BE2C (cell line): ENCODE results near the gene MECR.
A peak's percentile ranks its signal among the peaks of the same experiment; 100 is the strongest.

Experiments
- DNase-seq: peaks from one replicate; pipeline ENCODE4 v3.0.0-alpha.2; 2020
- H3K27me3 ChIP-seq: fragments of 250-450 bp; sonication (Bioruptor Pico); 2 replicates; pipeline ENCODE4 v1.5.1; 2020; ENCODE audit warnings: mild to moderate bottlenecking
- H3K36me3 ChIP-seq: fragments of 250-450 bp; sonication (Bioruptor Pico); 2 replicates; pipeline ENCODE4 v1.5.1; 2020; ENCODE audit warnings: mild to moderate bottlenecking
- H3K4me1 ChIP-seq: fragments of 250-450 bp; sonication (Bioruptor Pico); 2 replicates; pipeline ENCODE4 v1.5.1; 2020
- H3K4me3 ChIP-seq: 2 replicates; pipeline ENCODE4 v1.5.1; 2011; ENCODE audit warnings: low read depth, low read length
- H3K9me3 ChIP-seq: fragments of 250-450 bp; sonication (Bioruptor Pico); 2 replicates; pipeline ENCODE4 v1.5.1; 2020
- TF ChIP-seq, protein P1 (sequence below): IDR thresholded peaks from 2 replicates; pipeline ENCODE4 v1.5.1; 2012; ENCODE audit warnings: mild to moderate bottlenecking, low read depth, low read length

MECR gene

GRCh38 chr1:29264773-29265389 lies 34.1 kb upstream of the MECR start:
- DNase-seq, result no peak
- Histone ChIP-seq H3K27me3 (no peaks in the 10 kb centered on the region), H3K36me3 (no peaks in the 10 kb centered on the region), H3K9me3 (no peaks in the 10 kb centered on the region), H3K4me3 (no peak overlapping the region), H3K4me1 (no peaks in the 10 kb centered on the region)
- TF ChIP-seq, protein P1, sequence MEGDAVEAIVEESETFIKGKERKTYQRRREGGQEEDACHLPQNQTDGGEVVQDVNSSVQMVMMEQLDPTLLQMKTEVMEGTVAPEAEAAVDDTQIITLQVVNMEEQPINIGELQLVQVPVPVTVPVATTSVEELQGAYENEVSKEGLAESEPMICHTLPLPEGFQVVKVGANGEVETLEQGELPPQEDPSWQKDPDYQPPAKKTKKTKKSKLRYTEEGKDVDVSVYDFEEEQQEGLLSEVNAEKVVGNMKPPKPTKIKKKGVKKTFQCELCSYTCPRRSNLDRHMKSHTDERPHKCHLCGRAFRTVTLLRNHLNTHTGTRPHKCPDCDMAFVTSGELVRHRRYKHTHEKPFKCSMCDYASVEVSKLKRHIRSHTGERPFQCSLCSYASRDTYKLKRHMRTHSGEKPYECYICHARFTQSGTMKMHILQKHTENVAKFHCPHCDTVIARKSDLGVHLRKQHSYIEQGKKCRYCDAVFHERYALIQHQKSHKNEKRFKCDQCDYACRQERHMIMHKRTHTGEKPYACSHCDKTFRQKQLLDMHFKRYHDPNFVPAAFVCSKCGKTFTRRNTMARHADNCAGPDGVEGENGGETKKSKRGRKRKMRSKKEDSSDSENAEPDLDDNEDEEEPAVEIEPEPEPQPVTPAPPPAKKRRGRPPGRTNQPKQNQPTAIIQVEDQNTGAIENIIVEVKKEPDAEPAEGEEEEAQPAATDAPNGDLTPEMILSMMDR, result no peak

- no peak overlapping the region for H3K4me3 ChIP-seq
- no peaks in the 10 kb centered on the region for H3K36me3 ChIP-seq
- TF ChIP-seq, protein P1, result no peak
- H3K9me3 ChIP-seq, result no peaks in the 10 kb centered on the region
- H3K27me3 ChIP-seq, result no peaks in the 10 kb centered on the region
- peaks cover 14% of the 10 kb centered on the region for H3K4me1 ChIP-seq
- no peak for DNase-seq
Measured at GRCh38 chr1:29260531-29260930, 29.8 kb upstream of the MECR start.

GRCh38 chr1:29259802-29260441 lies 29.2 kb upstream of the MECR start:
- H3K4me3 ChIP-seq, result peak overlapping the region; percentile 19; the same call in 1 of the 2 replicates
- H3K27me3 ChIP-seq, result no peaks in the 10 kb centered on the region
- peak; percentile 48 for DNase-seq
- no peaks in the 10 kb centered on the region for H3K9me3 ChIP-seq
- TF ChIP-seq, protein P1, result no peak
- H3K4me1 ChIP-seq, result peaks cover 14% of the 10 kb centered on the region
- 0 out of 2 replicates have a peak, but pooled peaks cover 2% of the 10 kb centered on the region for H3K36me3 ChIP-seq

GRCh38 chr1:29258976-29259801 lies 28.5 kb upstream of the MECR start:
- H3K27me3 ChIP-seq, result no peaks in the 10 kb centered on the region
- TF ChIP-seq, protein P1, result no peak
- H3K4me3 ChIP-seq, result no peak overlapping the region; the same call in 1 of the 2 replicates
- no peaks in the 10 kb centered on the region for H3K9me3 ChIP-seq
- H3K36me3 ChIP-seq, result 0 out of 2 replicates have a peak, but pooled peaks cover 2% of the 10 kb centered on the region
- DNase-seq, result no peak
- H3K4me1 ChIP-seq, result peaks cover 14% of the 10 kb centered on the region

- H3K4me3 ChIP-seq, result no peak overlapping the region
- peaks cover 14% of the 10 kb centered on the region for H3K4me1 ChIP-seq
- H3K27me3 ChIP-seq, result no peaks in the 10 kb centered on the region
- 0 out of 2 replicates have a peak, but pooled peaks cover 2% of the 10 kb centered on the region for H3K36me3 ChIP-seq
- TF ChIP-seq, protein P1, result no peak
- no peaks in the 10 kb centered on the region for H3K9me3 ChIP-seq
- DNase-seq, result no peak
Measured at GRCh38 chr1:29258189-29258975, 27.6 kb upstream of the MECR start.
